Neural progenitor cell (in vitro differentiated cells): Measurements from ENCODE around the gene CAMSAP1.

Experiments used
- EZH2 ChIP-seq: fragments of 200-600 bp; sonication (generic); IDR thresholded peaks from 2 replicates; pipeline ENCODE4 v1.6.1; 2017; ENCODE audit warnings: antibody characterized with exemption, mild to moderate bottlenecking, moderate library complexity
- EZH2phosphoT487 ChIP-seq: fragments of 200-600 bp; sonication (generic); IDR thresholded peaks from 2 replicates; pipeline ENCODE4 v1.6.1; 2017; ENCODE audit warnings: antibody characterized with exemption
- TF ChIP-seq, protein P1 (sequence below): fragments of 200-600 bp; sonication (generic); IDR thresholded peaks from 2 replicates; pipeline ENCODE4 v1.5.1; 2017; ENCODE audit warnings: antibody characterized with exemption, mild to moderate bottlenecking

DNA sequence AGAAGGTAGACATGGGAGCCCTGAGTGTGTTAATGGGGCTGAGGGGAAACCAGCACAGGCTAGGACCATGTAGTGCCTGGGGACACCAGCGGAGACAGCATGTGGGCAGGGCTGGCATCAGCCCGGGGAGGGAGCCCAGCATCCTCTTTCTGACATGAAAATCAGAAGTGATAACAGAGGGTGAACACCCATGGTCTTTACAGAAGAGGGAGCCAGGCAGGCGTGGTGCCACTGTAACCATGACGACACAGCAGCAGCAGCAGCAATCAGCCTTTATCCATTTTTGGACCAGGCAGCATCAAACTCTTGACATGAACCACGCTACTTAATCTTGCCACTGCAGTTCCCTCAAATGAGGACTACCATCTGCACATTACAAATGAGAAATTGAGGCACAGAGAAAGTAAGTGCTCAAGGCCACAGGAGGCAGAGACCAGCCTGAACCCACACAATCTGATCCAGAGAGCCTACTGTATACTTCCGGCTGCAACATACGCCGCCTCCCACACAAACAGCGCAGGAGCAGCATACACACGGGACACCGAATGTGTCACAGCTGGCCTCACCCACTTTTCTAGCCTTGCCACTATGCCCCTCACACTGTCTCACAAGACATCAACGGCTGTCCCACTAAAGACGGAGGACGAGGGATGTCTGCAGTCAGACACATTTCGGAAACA is 23.8 kb downstream of the CAMSAP1 start:
- TF ChIP-seq, protein P1, sequence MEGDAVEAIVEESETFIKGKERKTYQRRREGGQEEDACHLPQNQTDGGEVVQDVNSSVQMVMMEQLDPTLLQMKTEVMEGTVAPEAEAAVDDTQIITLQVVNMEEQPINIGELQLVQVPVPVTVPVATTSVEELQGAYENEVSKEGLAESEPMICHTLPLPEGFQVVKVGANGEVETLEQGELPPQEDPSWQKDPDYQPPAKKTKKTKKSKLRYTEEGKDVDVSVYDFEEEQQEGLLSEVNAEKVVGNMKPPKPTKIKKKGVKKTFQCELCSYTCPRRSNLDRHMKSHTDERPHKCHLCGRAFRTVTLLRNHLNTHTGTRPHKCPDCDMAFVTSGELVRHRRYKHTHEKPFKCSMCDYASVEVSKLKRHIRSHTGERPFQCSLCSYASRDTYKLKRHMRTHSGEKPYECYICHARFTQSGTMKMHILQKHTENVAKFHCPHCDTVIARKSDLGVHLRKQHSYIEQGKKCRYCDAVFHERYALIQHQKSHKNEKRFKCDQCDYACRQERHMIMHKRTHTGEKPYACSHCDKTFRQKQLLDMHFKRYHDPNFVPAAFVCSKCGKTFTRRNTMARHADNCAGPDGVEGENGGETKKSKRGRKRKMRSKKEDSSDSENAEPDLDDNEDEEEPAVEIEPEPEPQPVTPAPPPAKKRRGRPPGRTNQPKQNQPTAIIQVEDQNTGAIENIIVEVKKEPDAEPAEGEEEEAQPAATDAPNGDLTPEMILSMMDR: no peak
- TF ChIP-seq EZH2 (no peak), EZH2phosphoT487 (no peak)
